Breast epithelium (tissue), 3 donors: ENCODE measurements around the gene MYO5A.

Experiments used
- POLR2A ChIP-seq: fragments of 450-650 bp; IDR thresholded peaks from one replicate; pipeline ENCODE4 v1.6.1; 2016; ENCODE audit warnings: antibody characterized with exemption, mild to moderate bottlenecking, moderate library complexity
- POLR2AphosphoS5 ChIP-seq, 3 donors: sonication (generic); formaldehyde crosslinking; IDR thresholded peaks; one replicate each; pipeline ENCODE4 v1.6.1; 2017; ENCODE audit warnings: antibody characterized with exemption in 3 of 3
- TF ChIP-seq, protein P1 (sequence below), 3 donors: fragments of 450-650 bp; IDR thresholded peaks; one replicate each; pipeline ENCODE4 v1.5.1; 2016 to 2017; ENCODE audit warnings: antibody characterized with exemption in 3 of 3, mild to moderate bottlenecking in 3 of 3, moderate library complexity in 3 of 3

DNA sequence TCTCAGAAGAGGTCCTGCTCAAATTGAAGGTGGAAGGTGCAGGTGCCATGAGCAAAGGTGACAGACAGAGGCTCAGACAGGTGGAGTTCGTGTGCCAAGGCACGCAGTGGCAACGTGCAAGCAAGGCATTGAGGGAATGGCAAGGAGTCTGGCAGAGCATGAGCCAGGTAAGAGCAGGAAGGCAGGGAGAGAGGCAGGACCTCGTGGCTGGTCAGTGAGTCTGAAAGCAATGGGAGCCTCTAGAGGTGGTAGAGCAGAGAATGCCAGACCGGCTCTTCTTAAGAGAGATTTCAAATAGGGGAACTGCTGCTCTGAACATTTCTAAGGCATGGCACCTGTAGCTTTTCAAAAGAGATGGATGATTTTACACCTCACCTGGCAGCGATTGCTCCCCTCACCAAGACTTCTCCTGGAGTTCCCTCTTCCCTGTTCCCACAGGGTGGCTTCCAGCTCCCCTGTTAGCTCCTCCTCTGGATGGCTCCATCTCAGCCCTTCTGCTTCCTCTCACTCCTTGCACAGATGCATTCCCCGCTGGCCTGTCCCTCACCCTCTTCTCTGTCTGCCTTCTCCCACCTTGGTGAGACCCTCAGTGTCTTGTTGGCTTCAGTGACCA lies 235.8 kb downstream of the MYO5A start:
- TF ChIP-seq, protein P1, sequence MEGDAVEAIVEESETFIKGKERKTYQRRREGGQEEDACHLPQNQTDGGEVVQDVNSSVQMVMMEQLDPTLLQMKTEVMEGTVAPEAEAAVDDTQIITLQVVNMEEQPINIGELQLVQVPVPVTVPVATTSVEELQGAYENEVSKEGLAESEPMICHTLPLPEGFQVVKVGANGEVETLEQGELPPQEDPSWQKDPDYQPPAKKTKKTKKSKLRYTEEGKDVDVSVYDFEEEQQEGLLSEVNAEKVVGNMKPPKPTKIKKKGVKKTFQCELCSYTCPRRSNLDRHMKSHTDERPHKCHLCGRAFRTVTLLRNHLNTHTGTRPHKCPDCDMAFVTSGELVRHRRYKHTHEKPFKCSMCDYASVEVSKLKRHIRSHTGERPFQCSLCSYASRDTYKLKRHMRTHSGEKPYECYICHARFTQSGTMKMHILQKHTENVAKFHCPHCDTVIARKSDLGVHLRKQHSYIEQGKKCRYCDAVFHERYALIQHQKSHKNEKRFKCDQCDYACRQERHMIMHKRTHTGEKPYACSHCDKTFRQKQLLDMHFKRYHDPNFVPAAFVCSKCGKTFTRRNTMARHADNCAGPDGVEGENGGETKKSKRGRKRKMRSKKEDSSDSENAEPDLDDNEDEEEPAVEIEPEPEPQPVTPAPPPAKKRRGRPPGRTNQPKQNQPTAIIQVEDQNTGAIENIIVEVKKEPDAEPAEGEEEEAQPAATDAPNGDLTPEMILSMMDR (IDR thresholded peaks at IDR 0.05): no peak
- TF ChIP-seq POLR2A (no peak), POLR2AphosphoS5 (IDR thresholded peaks at IDR 0.05) (no peak)
